HTERT RPE-1 (cell line): ENCODE measurements around the gene SCNN1A.

Experiments used
- in situ Hi-C: fragments of 300-500 bp; cut with MboI; formaldehyde crosslinking; loops from 4 replicates; pipeline ENCODE4 v1.14.3; 2020; ENCODE audit warnings: low sequenced_read_pairs

Gene SCNN1A

GRCh38 chr12:6369916-6370575, 5.3 kb downstream of the SCNN1A start:
- in situ Hi-C loops: no loop called here

GRCh38 chr12:6368906-6369525, 6.3 kb downstream of the SCNN1A start:
- in situ Hi-C loops: no loop called here

- in situ Hi-C loops: no loop called here
Measured at GRCh38 chr12:6367969-6368892, 7.1 kb downstream of the SCNN1A start.

GRCh38 chr12:6367065-6367968, 8.0 kb downstream of the SCNN1A start:
- in situ Hi-C loops: no loop called here

- in situ Hi-C loops: no loop called here
Measured at GRCh38 chr12:6364044-6364374, 11.4 kb downstream of the SCNN1A start.

DNA sequence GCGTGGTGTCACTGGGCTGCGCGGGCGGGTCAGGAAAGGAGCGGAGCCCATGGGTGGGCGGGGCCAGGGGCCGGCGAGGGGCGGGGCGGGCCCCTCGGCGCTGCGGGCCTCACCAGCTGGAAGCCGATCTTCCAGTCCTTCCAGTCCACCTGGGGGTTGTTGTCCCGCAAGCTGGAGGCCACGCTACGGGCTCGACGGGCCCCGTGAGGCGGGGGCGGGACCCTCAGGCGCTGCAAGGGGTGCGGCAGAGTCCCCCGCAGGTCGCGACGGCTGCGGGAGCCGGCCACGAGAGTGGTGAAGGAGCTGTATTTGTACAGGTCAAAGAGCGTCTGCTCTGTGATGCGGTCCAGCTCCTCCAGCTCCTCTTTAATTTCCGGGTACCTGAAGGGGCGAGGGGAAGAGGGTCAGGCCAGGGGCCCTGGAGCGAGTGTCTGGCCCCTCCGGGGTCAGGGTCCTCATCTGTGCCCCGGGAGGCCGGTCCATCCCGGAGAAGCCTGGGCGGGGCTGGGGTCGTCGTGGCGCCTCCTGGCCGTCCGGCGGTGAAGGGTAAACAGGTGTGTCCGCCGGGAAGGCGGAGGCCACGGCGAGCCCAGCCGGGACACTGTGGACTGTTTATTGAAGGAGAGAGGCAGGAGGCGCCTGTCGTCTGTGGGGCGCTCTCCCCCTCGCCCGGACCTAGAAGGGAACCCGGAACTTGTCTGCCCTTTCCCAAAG, 11.9 kb downstream of the SCNN1A start:
- in situ Hi-C loops: no loop called here

DNA sequence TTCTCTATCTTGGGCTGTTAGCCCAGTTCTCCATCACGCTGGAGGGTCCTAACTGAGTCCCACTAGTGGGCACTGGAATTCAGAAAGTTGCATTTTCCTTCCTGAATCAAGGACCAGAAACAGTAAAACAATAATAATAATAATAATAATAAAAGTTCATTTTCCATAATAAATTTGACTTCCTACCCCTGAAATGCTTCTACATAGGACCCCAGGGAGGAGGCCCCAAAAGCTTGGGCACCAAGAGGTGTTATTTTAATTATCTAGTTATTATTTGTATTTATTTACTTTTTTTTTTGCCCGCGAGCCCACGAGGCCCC, 12.4 kb downstream of the SCNN1A start:
- in situ Hi-C loops: no loop called here

- in situ Hi-C loops: no loop called here
Measured at GRCh38 chr12:6362403-6362802, 13.0 kb downstream of the SCNN1A start.

DNA sequence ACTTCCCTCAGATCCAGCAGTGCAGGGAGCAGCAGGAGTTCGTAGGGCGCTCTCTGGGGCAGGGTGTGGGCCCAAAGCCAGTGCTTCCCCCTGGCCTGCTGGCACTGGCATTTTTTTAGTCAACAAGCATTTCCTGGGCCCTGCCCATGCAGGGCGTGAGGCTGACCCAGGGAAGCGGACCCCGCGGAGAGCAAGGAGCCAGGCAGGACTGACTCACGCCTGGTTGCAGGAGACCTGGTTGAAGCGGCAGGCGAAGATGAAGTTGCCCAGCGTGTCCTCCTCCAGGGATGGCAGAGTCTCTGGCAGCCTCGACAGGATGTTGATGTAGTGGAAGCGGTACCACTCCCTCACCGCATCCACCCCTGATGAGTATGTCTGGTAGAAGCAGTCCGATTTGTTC, 13.5 kb downstream of the SCNN1A start:
- in situ Hi-C loops: no loop called here

- in situ Hi-C loops: no loop called here
Measured at GRCh38 chr12:6360578-6361490, 14.5 kb downstream of the SCNN1A start.

GRCh38 chr12:6360080-6360571, 15.2 kb downstream of the SCNN1A start:
- in situ Hi-C loops: no loop called here

- in situ Hi-C loops: no loop called here
Measured at GRCh38 chr12:6358881-6359280, 16.5 kb downstream of the SCNN1A start.

DNA sequence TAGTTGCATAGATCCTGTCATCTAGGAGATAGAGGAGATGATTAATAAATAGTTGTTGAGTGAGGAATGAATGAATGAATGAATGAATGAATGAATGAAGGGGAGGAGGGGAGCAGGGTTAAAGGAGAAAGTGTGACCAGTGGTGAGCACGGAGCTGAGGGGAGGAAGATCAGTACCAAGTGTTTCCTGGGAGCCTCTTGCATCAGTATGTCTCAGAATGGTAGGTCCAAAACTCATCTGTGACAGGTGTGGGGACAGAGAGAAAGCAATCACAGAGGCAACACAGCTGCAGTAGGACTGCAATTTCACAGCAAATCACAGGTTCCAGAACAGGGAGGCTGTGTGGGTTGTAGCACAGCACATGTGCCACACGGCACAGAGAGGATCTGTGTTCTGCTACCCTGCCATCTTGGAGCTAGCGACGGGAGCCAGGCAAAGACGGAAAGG, 19.0 kb downstream of the SCNN1A start:
- in situ Hi-C loops: no loop called here

GRCh38 chr12:6355491-6356373, 19.6 kb downstream of the SCNN1A start:
- in situ Hi-C loops: no loop called here

GRCh38 chr12:6354495-6355393, 20.6 kb downstream of the SCNN1A start:
- in situ Hi-C loops: no loop called here

GRCh38 chr12:6352193-6353173, 22.9 kb downstream of the SCNN1A start:
- in situ Hi-C loops: no loop called here
